AG04450 (cell line): Measurements from ENCODE around the gene PIGK. TPM values are rescaled to one million over a fixed set of nuclear protein-coding genes. Genes with fewer than 3 reads are reported as not detected.

Experiments
- CTCF ChIA-PET: fragments of 300-600, 350-600 bp; formaldehyde crosslinking; extraction: SDS; loops from one replicate; lab custom pipeline; 2022; ENCODE audit warnings: antibody characterized with exemption, inconsistent platforms; lab: Charles Lee
- POLR2A ChIA-PET: fragments of 350-600 bp; formaldehyde crosslinking; extraction: SDS; loops from one replicate; lab custom pipeline; 2021; ENCODE audit warnings: antibody characterized with exemption, inconsistent platforms; lab: Yijun Ruan, JAX
- DNase-seq: peaks from one replicate; pipeline ENCODE4 v3.0.0-alpha.2; 2011; ENCODE audit warnings: low read depth, low spot score
- H3K27ac ChIP-seq: one replicate; pipeline ENCODE4 v1.5.1; 2012; ENCODE audit warnings: low read depth, low read length, control low read depth
- H3K27me3 ChIP-seq: one replicate; pipeline ENCODE4 v1.6.0; 2012; ENCODE audit warnings: low read length; ENCODE audit not compliant: control insufficient read depth, insufficient read depth
- H3K4me3 ChIP-seq: 2 replicates; pipeline ENCODE4 v1.5.1; 2011; ENCODE audit warnings: mild to moderate bottlenecking, low read depth, low read length, control low read depth
- H3K9me3 ChIP-seq: 2 replicates; pipeline ENCODE4 v1.5.1; 2012; ENCODE audit warnings: low read length; ENCODE audit not compliant: control insufficient read depth, insufficient read depth
- polyA plus RNA-seq: library from polyadenylated mRNA; depleted of rRNA; stranded (reverse); fragments of >200 nt; gene quantifications from 2 replicates; pipeline ENCODE4 v1.2.3, GENCODE V29; 2011
- TF ChIP-seq, protein P1 (sequence below): IDR thresholded peaks from 2 replicates; pipeline ENCODE4 v1.5.1; 2011; ENCODE audit warnings: low read depth, low read length, control low read depth, inconsistent platforms

The PIGK gene
- polyA plus RNA-seq, 1 experiment, result 48.8 TPM

GRCh38 chr1:77081834-77082233 is 137.4 kb downstream of the PIGK start:
- H3K27ac ChIP-seq, result no peak overlapping the region
- ChIA-PET CTCF (no interaction called here), POLR2A (no interaction called here)
- no peaks in the 10 kb centered on the region for H3K27me3 ChIP-seq
- DNase-seq, result no peak
- H3K4me3 ChIP-seq, result no peak overlapping the region
- H3K9me3 ChIP-seq, result no peaks in the 10 kb centered on the region
- TF ChIP-seq, protein P1, sequence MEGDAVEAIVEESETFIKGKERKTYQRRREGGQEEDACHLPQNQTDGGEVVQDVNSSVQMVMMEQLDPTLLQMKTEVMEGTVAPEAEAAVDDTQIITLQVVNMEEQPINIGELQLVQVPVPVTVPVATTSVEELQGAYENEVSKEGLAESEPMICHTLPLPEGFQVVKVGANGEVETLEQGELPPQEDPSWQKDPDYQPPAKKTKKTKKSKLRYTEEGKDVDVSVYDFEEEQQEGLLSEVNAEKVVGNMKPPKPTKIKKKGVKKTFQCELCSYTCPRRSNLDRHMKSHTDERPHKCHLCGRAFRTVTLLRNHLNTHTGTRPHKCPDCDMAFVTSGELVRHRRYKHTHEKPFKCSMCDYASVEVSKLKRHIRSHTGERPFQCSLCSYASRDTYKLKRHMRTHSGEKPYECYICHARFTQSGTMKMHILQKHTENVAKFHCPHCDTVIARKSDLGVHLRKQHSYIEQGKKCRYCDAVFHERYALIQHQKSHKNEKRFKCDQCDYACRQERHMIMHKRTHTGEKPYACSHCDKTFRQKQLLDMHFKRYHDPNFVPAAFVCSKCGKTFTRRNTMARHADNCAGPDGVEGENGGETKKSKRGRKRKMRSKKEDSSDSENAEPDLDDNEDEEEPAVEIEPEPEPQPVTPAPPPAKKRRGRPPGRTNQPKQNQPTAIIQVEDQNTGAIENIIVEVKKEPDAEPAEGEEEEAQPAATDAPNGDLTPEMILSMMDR, result no peak

DNA sequence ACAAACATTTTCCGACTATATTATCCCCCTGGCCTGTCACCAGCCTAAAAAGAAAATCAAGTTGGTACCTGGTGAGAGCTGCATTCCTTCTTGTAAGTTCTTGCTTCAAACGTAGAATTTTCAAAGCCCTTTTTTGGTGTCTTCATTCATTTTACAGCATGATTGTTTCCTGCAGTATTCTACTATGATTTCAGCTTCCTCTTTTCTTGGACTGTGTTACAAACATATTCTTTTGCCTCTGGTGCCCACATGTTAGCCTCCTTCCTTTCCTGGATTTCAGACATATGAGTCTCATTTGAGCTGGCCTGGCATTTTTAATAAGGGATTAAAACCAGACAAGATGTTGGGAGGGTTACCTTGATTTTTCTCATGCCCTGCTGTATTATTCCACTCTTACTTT is 142.5 kb downstream of the PIGK start:
- no peaks in the 10 kb centered on the region for H3K27me3 ChIP-seq
- POLR2A ChIA-PET, result no interaction called here
- no peaks in the 10 kb centered on the region for H3K9me3 ChIP-seq
- DNase-seq, result no peak
- no peak overlapping the region for H3K4me3 ChIP-seq
- CTCF ChIA-PET, result interaction anchor here (0.9 kb wide), 1 partner anchor 922 kb away, joined by 3 read pairs; no protein-coding TSS in a partner anchor
- no peak overlapping the region for H3K27ac ChIP-seq
- TF ChIP-seq, protein P1, result no peak

DNA sequence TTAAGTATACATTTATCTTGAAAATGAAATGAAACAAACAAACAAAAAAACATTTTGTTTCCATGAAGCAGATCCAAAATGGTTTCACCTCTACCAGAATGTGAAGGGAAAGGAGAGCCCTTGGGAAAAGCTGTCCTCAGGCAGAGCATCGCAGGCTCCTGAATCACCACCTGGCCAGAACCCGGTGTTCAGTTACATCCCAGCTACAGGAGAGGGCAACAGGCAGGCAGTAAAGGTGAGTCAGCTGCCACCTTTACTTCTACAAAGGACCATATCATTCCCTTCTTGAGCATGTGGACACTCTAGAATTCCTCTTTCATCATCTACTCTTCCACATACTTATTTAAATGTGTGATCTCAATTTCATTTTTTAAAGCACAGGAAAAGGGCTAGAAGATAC is 151.2 kb downstream of the PIGK start:
- Histone ChIP-seq H3K9me3 (no peaks in the 10 kb centered on the region), H3K27me3 (no peaks in the 10 kb centered on the region), H3K4me3 (no peak overlapping the region), H3K27ac (no peak overlapping the region)
- DNase-seq, result no peak
- TF ChIP-seq, protein P1, result no peak
- CTCF ChIA-PET, result no interaction called here
- POLR2A ChIA-PET, result no interaction called here

DNA sequence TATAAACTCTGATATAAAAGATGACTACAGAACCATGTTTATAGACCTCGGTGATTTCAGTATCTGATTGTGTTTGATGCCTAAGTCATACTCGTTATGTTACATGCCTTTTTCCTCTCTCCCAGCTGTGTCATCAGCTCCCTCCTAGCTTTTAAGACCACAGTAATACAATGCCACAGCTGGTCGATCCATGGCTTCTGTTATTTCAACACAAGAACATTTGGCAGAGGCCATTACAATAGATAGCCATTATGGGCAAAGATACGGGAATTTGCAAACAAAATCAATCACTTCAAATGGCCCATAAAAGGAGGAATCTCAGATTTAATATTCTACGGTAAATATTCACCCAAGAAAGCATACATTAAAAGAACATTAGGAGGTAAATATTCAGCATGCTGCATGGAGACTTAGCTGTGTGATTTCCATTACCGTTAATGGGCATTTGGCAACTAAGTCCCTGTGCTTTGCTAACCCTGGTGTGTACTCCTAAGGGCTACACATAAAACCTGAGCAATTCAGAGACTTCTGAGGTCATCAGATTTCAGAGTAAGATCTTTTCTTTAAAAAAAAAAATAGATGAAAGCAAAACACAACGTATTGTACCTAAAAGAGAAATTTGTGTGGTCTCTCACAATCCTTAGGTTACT is 153.4 kb downstream of the PIGK start:
- H3K27me3 ChIP-seq, result no peaks in the 10 kb centered on the region
- POLR2A ChIA-PET, result no interaction called here
- no peak overlapping the region for H3K27ac ChIP-seq
- H3K4me3 ChIP-seq, result no peak overlapping the region
- CTCF ChIA-PET, result no interaction called here
- no peak for DNase-seq
- TF ChIP-seq, protein P1, result no peak
- H3K9me3 ChIP-seq, result no peaks in the 10 kb centered on the region

GRCh38 chr1:77064246-77064645 is 155.0 kb downstream of the PIGK start:
- no peak overlapping the region for H3K4me3 ChIP-seq
- POLR2A ChIA-PET, result no interaction called here
- no peak for DNase-seq
- no peak overlapping the region for H3K27ac ChIP-seq
- H3K9me3 ChIP-seq, result no peaks in the 10 kb centered on the region
- TF ChIP-seq, protein P1, result no peak
- CTCF ChIA-PET, result no interaction called here
- no peaks in the 10 kb centered on the region for H3K27me3 ChIP-seq
